Brain pericyte (primary cell): Measurements from ENCODE around the gene COL13A1.

ENCODE experiments used
- DNase-seq: peaks from one replicate; pipeline ENCODE4 v3.0.0-alpha.2; 2012; ENCODE audit warnings: low read depth, low spot score

Gene COL13A1

DNA sequence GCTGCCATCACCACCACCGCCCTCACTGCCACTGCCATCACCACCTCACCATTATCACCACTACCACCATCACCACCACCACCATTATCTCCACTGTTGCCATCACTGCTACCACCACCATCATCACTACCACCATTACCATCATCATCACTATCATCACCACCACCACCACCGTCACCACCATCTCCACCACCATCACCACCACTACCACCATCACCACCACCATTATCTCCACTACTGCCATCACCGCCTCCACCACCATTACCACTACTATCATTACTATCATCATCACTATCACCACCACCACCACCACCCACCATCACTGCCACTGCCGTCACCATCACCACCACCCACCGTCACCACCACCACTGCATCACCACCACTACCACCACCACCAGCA is 9.9 kb upstream of the COL13A1 start:
- no peak for DNase-seq

DNA sequence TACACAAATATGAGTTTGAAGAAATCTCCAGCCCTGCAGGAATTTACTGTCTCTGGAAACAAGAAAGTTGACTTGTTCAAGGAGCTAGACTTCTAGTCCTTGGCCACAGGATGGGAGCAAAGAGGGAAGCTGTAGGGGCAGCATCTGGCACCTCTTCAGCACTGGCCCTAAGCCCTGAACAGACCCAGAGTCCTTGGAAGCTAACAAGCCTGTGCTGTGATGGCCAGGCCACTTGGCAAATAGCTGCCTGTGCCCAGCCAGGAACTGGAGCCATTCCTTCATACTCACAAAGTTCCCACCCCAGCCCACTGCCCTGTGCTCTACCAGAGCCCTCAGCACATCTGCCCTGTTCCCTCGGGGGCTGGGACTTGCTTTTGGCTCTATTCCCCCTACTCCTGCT is 9.4 kb upstream of the COL13A1 start:
- no peak for DNase-seq

DNA sequence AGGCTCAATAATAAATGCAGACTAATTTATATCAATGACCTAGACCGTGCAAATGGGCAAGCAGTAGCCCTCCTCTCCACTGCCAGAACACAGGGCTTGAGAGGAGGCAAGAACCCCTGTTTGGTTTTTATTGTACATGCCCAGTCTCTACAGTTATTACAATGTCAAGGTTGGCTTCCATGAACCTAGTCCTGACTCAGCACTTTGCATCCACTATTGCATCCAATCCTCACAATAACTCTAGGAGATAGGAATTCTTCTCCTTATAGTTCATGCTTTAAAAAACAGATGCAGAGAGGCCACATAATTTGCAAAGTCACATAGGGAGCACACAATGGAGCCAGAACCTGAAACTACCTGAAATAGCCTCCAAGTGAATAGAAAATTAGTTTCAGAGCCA is 7.0 kb upstream of the COL13A1 start:
- DNase-seq = no peak

DNA sequence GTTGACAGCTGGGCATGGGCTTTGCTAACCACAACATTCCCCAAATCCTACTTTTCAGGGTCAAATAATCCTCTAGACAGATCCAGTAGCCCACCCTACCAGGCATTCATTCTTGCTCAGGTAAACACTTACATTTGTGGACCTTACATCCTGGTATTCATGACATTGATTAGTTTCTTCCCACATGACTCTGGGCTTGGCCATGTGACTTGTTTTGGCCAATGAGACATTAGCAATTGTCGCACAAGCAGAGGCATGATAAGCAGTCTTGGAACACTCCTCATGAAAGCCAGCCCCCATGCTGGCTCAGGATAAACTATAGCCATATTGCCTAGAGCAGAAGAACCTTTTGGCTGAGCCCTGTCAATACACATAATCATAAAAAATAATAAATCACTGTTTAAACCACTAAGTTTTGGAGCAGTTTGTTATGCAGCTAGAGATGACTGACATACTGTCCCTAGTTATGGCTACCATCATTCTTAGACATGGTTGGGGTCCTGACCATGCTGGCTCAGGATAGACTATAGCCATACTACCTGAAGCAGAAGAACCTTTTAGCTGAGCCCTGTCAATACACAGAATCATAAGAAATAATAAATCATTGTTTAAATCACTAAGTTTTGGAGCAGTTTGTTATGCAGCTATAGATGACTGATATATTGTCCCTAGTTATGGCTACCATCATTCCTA is 6.3 kb upstream of the COL13A1 start:
- no peak for DNase-seq

DNA sequence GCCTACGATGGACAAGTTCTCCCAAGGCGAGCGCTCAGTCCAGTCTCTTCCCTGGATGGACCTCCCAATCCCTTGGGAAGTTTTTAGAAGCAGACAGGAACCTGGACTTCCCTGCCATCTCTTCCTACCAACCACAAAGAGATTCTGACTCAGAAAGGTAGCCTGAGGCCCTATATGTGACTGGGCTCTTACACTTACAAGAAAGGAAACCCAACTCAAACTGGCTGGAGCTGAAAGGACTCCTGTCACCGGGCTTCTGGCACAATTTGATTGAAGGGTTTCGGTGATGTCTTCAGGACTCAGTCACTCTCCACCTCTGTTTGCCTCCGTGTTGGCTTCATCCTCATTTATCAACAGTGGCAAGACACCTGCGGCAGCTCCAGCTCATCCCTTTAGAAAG is 3.7 kb upstream of the COL13A1 start:
- DNase-seq = no peak

DNA sequence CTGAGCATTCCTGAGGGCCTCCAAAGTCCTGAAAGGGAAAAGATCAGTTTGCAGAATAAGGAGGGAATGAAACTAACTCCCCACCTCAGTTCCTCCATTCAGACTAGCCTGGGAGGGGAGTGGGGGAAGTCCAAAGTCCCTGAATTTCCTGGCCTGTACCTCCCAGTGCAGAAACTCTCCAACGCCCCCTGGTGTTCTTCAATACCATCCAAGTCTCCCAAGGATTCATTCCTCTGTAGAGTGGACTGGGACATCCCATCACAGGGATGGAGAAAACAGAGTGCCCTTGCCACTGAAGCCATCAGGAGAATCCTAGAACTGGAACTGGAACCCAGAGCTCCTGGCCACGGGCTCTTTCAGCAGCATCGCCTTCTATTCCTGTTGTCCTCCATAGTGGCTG is 1.6 kb upstream of the COL13A1 start:
- DNase-seq = no peak

DNA sequence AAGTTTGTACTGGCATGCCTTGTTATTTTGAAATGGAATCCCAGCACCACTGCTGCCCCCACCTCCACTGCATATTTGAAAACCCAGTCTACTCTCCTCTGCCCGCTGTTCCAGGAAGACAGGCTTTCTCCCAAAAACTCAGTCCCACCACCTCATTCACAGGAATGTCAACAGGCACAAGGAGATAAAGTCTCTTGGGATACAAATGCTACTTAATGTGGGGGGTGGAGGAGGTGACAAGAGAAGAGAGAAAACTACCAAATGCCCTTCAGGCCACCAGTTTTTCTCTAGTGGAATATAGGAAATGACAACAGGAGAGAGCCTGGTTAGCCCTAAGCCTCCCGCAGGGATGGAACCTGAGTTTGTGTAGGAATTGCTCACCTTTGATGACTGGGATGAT is 1.0 kb upstream of the COL13A1 start:
- no peak for DNase-seq

DNA sequence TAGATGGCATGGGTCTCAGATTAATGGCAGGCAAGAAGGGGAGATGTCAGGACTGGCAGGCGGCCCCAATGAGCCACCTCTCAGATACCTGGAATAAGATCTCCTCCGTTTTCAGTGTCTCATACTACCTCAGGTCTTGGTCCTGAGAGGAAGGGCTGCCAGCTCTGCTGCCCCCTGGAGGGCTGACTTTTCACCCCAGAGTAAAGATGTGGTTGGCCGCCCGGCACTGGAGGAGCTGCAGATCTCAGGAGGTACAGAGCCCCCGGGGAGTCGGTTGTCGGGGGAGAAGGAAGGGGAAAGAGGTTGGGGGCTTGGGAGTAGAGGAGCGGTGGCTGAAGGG is 642 bp upstream of the COL13A1 start:
- DNase-seq = no peak

DNA sequence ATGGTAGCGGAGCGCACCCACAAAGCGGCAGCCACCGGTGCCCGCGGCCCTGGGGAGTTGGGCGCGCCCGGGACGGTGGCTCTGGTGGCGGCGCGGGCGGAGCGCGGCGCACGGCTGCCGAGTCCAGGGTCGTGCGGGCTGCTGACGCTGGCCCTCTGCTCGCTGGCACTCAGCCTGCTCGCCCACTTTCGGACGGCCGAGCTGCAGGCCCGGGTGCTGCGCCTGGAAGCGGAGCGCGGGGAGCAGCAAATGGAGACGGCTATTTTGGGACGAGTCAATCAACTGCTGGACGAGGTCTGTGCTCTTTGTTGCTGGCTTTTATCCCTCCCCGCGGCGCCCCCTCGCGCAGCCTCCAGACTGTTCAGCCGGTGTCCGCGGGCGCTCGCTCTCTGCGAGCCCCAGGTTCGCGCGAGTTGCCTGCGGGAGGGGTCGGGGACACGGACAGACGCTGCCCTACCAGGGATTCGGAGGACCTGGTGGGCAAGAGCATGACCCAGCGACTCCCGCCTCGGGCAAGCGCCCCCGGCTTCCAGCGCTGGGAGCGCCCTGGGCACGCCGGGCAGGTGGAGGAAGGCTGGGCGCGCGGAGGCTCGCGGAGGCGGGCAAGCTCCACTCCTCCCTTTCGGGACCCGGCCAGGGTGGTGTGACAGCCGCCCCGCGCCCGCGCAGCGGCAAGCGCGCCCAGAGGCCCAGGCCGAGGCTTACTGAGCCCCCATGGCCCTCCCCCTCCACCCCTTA is 887 bp downstream of the COL13A1 start:
- no peak for DNase-seq

DNA sequence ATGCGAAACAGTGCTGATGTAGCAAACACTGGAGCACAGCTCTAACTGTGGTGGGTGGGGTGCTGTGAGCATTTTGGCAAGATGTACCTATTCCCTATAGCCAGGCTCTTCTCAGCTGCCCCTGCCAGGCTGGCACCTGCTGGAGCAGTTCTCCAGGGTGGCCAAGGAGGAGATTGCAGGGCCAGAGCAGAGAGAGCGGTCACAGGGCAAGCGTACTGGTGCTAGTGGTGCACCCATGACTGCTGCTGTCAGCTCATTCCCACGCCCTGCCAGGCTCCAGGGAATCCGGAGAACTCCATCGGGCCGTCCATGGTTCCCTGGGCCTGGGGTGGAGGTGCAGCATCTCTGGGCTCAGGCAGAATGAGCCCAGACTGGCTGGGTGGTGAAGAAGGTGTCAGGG is 2.1 kb downstream of the COL13A1 start:
- DNase-seq = no peak

DNA sequence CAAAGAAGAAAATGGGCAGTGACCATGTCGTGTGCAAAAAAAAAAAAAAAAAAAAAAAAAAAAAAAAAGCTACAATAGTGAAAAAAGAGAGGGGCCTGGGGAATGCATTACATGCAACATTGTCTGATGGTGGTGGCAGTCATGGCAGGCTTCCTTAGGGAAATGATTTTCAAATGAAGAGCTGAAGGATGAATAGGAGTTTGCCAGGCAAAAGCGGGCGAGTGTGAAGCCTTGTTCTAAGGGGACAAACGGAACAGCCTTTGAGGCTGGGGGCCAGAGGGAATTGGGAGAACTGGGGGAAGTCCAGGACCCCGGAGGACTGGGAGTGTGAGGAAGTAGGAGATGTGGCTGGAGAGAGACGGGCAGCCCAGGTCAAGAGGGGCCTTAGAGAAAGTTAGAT is 3.1 kb downstream of the COL13A1 start:
- no peak for DNase-seq

DNA sequence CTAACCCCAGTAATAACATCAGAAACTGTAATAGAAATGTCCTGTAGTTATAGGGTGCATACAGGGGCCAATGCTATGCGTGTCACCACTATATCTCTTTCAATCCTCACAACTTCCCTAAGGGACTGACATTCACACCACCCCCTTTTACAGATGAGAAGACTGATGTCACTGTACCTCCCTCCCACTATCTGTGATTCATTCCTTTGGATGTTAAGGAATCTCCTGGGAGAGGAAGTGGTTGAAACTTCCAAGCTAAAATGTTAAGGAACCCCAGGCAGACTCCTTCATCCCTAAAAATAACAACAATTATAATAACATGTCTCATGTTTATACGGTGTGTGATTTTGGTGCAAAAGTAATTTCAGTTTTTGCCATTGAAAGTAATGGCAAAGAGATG is 5.4 kb downstream of the COL13A1 start:
- DNase-seq = no peak

DNA sequence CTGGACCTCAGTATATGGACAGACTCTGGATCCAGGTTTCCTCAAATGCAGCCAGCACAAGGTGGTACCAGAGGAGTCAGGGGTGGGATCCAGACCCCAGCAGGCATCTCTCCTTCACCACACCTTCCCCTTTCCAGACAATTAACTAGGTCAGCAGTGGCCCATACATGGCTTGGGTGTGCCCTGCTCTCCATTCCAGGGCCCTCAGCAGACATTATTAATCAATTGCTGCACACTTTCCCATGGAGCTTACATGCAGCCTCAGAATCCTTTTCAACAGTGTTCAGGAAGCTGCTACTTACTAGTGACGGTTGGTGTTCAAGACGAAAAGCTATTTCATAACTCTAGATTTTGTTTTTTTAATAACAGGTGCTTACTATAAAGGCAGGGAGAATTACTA is 6.0 kb downstream of the COL13A1 start:
- no peak for DNase-seq

DNA sequence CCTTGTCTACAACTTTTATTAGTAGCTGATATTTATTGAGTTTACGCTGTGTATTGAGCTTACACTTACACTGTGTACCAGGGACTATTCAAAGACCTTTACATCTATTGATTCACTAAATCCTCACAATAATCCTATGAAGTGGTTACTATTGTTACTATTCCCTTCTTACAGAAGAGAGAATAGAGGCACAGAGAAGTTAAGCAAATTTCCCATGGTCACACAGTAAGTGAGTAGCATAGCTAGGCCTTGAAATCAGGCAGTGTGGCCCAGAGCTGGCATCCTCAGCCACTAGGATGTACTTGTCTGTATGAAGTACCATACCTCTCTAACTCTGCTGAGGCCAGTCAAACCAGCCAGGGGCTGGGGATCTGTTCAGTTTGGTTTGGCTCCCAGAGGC is 7.6 kb downstream of the COL13A1 start:
- DNase-seq = no peak

DNA sequence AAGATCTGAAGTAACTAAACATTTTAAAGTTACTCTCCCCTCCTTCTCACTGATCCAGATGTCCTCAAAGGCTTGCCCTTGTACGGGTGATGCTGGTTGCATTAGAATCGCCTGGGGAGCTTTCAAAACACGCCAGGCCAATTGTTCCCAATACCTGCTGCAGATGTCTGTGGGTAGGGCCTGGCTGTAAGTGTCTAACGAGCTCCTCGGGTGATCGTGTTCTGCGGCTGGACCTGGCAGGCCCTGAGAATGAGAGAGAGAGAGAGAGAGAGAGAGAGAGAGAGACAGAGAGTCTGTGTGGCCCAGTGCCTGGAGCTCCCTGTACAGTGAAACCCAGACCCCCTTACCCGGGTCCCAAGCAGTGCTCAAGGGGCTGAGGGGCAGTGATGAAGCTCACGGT is 8.4 kb downstream of the COL13A1 start:
- no peak for DNase-seq

DNA sequence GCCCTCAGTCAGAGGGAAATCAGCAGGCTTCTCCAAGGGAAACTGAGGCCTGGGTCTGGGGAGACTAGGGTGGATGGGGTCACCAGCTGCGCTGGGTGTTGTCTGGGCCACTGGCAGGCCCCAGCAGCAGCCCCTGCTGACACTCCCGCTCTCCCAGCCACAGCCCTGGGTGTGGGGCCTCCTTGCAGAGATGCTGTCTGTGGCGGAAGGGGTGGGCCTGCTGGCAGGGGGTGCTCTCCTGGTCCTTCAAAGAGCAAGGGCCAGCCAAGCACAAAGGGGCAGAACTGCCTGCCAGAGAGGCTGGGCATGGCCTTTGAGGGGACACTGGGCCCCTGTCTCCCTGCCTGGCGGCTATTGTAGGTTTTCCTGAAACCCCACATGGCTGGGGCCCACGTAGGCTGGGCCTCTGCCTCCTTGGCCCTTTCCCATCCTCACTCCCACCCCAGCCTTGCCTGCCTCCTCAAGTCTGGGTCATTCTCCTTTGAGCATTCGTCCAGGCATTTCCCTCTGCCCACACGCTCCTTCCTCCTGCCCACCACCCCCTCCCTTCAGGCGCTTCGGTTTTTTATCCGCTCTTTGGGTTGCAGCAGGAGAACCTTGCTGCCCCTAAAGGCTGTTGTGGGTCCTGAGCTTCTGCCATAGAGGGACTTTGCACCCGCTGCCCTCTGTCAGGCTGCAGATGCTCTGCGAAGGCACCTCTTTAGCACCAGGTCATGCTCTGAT is 9.1 kb downstream of the COL13A1 start:
- no peak for DNase-seq

DNA sequence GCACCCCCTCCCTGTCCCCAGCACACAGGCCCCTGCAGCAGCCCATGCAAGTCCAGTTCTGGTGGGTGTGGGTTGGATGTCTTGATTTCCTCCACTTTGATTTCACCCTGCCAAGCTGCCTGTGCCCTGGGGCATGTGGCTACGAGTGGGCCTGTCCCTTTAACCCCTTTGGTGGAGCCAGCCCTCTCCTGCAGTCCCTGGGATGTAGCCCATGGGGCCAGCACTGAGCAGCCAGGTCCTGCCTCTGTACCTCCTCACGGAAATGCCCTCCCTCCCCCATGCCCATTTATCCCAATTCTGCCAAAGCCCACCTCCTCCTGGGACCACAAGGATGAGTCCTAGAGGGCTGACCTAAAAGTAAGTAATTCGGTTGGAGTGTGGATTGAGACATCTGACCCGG is 11.9 kb downstream of the COL13A1 start:
- no peak for DNase-seq

DNA sequence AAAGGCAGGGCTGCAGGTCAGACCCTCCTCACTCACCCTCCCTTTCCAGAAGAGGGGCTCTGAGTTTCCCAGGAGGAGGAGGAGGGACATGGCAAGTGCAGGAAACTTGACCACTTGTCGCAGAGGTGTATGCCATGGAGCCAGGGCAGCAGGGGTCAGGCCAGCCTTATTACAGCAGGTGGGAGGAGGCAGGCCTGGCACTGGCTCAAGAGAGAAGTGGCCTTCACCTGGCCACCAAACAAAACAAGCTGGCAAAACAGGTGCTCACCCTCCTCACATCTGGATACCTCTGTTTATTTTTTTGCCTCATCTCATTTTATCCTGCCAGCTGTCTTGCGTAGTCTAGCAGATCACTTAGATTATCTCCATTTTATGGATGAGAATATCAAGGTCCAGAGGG is 12.5 kb downstream of the COL13A1 start:
- DNase-seq = no peak

DNA sequence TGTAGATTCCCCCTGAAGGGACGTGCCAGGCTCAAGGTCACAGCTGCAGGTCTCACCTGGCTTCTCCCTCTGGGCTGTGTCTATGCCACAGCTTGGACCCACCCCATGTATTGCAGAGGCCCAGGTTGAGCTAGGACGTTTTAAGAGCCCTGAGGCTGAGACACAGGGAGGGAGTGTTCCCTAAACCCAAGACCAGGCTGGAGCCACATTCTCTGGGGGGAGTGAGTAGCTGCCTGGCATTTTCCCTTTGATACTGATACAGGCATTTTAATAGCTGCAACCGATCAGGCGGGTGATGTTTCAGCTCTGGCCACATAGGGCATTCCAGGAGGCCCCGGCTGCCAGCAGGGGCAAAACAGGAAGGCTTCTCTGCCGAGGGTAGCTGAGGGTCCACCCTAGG is 13.4 kb downstream of the COL13A1 start:
- DNase-seq = no peak

DNA sequence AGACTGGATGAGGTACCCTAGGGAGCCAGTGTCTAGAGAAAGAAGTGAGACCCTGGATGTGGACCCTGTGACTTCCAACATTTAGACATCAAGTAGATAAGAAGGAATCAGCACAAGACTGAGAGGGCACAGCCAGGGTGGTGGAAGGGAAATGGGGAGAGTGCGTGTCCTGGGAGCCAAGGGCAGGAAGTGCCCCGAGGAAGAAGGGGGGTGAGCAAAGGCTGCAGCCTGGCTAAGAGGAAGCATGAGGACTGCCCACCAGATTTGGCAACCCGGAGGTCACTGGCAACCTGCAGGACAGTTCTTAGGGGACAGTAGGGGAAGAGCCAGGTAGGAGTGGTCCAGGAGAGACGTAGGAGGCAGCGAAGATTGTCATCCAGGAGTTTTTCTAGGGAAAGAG is 14.8 kb downstream of the COL13A1 start:
- DNase-seq = no peak

DNA sequence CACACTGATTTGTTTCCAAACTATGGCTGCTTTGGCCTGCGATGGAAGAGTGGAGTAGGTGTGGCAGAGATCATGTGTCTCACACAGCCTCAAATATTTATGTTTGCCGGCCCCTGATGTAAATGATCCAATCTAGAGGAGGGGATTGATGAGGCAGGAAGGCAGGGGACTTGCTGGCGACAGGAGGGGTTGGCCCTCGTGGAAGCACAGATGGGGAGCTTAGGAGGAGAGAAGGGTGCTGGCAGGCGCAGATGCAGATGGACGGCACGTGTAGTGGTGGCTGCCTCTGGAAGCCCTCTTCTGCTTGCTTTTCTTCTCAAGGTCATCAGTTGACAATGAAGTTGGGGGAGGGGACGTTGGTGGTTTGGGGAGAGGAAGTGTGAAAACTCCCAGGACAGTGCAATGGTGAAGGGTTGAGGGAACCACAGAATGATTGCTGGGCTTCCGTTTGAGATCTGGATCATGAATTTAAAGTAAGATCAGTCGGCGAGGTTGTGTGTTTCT is 15.4 kb downstream of the COL13A1 start:
- DNase-seq = no peak

DNA sequence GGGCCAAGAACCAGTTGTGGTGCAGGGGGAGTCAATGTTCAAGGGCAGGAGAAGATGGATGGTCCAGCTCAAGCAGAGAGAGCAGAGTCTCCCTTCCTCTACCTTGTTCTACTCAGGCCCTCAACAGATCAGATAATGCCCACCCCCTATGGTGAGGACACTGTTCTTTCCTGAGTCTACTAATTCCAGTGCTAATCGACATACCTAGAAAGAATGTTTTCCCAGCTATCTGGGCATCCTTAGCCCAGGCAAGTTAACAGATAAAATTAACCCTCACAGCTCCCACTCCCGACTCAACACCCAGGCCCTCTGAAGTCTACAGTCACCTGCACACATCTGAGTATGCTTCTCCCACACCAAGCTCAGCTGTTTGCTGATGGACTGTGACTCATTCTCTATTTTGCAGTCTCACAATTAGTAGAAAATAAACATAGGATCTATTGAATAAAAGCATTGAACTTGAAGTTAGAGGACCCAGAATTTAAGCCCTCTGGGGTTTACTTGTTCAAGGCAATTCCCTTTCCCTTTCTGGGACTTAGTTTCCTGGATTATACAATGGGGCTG is 17.1 kb downstream of the COL13A1 start:
- DNase-seq = no peak
